ENCODE data around the gene C11orf21.

Gene C11orf21

GRCh38 chr11:2258501-2259465 is 42.9 kb downstream of the C11orf21 start:
- DNase-seq, result no peak

- DNase-seq, result no peak
Measured at GRCh38 chr11:2256951-2257700, 44.6 kb downstream of the C11orf21 start.

- DNase-seq, result no peak
Measured at GRCh38 chr11:2256293-2256913, 45.3 kb downstream of the C11orf21 start.

GRCh38 chr11:2252018-2252417 is 49.7 kb downstream of the C11orf21 start:
- DNase-seq, result no peak

GRCh38 chr11:2251138-2251537 is 50.6 kb downstream of the C11orf21 start:
- DNase-seq, result no peak

GRCh38 chr11:2250485-2250884 is 51.2 kb downstream of the C11orf21 start:
- DNase-seq, result no peak

- DNase-seq, result no peak
Measured at GRCh38 chr11:2250041-2250440, 51.7 kb downstream of the C11orf21 start.

GRCh38 chr11:2249189-2249916 is 52.4 kb downstream of the C11orf21 start:
- no peak for DNase-seq

- no peak for DNase-seq
Measured at GRCh38 chr11:2248762-2249161, 53.0 kb downstream of the C11orf21 start.

- DNase-seq, result no peak
Measured at GRCh38 chr11:2248242-2248641, 53.5 kb downstream of the C11orf21 start.

- no peak for DNase-seq
Measured at GRCh38 chr11:2247496-2247895, 54.2 kb downstream of the C11orf21 start.
